ENCODE measurements around the gene PTDSS2. TPM values are rescaled to one million over a fixed set of nuclear protein-coding genes. Genes with fewer than 3 reads are reported as not detected.
"Not testable (repeated sequence)": the region's sequence is repeated elsewhere in the genome, so short reads cannot be mapped to it uniquely, and the experiment has no call there.

PTDSS2 gene
- total RNA-seq, 8 experiments from 2014 or later: 11.4 to 37.9 (median 21.2) TPM

DNA sequence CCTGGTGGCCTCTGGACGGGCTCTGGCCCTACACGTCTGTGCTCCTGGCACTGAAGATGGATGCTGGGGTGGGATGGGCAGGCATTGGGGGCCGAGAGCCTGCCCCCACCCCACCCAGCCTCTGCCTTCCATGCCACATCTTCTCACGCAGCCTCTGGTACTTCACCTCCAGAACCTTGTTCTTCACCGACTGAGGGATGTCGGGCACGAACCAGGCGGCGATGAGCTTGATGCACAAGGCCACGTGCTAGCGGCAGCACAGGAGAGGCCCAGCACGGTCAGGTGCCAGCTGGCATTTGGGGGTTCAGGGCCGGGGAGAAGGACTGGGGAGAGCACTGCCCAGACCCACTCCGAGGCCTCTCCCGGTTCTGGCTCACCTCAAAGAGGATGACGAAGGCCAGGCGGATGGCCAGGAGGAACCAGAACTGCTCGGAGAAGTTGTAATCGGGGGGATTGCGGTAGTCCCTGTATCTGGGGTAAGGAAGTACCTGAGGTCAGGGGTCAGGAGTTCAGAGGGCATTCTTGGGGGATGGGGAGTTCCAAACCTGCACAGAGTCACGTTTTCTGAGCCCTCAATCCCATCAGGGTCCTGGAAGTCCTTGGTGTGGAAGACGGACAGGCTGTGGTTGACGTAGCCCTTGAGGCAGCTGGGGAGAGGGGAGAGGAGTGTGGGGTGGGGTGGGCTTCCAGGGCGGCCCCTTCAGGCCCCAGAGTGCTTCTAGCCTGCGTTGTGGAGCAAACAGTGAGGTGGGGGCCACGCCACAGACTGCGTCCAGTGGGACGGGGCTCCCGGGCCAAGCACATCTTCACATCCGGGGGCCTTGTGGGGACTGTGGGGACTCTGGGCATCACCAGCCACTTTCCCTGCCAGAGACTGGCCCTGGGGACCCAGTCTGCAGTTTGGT, 31.5 kb upstream of the PTDSS2 start:
- in situ Hi-C loops (cut with MboI; ENCODE audit: low pct_unique_long_range_greater_than_20kb in 2 of 9, low sequenced_read_pairs in 9 of 9, unreplicated experiment in 9 of 9): no loop called here
- H3K4me3 ChIP-seq: no peak overlapping the region
- H3K27ac ChIP-seq: no peak overlapping the region
- ATAC-seq (replicated peaks in 6 of 8): no peak
- H3K4me1 ChIP-seq (replicated peaks in 1 of 2): no peaks in the 10 kb centered on the region
- 33 to 76% methylated on average over 1 to 8 of the region's 30 CpGs; no CpG with 5 or more reads in 8 of the 10 experiments for WGBS, 10 experiments

DNA sequence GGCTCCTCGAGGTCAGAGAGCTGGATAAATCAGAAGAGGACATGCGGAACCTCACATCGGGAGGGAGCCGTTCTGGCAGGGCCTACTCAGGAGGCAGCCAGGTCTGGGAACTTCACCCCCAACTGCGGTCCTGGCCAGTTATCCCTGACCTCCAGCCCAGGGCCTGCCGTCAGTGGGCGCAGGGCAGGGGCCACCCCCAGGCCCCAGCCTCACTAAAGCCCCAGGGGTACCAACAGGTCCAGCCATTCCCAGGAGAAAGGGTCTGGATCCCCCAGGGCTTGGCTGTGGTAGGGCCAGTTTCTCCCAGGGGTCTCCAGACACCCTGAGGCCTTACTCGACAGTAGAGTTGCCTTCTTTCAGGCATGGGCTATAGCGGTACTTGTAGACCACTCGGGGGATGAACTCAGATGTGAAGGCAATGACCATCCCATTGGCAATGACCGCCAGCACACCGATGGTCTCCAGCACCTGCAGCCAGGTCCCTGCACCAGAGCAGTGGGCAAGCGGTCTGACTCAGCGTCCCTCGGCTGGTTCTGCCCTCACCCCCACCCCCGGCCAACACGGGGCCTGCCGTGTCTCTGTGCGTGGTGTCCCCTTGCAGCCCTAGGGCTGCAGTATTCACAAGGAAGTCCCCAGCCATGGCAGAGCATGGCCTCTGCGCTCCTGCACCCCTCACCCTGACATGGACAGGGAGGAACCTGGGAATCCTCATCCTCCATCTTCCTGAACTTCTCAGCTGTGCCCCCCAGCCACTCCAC, 30.7 kb upstream of the PTDSS2 start:
- Histone ChIP-seq H3K27ac (no peak overlapping the region), H3K4me1 (replicated peaks in 1 of 2) (no peaks in the 10 kb centered on the region), H3K4me3 (no peak overlapping the region)
- ATAC-seq (replicated peaks in 6 of 8): no peak
- in situ Hi-C loops (cut with MboI; ENCODE audit: low pct_unique_long_range_greater_than_20kb in 2 of 9, low sequenced_read_pairs in 9 of 9, unreplicated experiment in 9 of 9): no loop called here
- whole genome bisulfite sequencing, 10 experiments: 80 to 90% methylated on average over 2 of the region's 20 CpGs; no CpG with 5 or more reads in 8 of the 10 experiments

DNA sequence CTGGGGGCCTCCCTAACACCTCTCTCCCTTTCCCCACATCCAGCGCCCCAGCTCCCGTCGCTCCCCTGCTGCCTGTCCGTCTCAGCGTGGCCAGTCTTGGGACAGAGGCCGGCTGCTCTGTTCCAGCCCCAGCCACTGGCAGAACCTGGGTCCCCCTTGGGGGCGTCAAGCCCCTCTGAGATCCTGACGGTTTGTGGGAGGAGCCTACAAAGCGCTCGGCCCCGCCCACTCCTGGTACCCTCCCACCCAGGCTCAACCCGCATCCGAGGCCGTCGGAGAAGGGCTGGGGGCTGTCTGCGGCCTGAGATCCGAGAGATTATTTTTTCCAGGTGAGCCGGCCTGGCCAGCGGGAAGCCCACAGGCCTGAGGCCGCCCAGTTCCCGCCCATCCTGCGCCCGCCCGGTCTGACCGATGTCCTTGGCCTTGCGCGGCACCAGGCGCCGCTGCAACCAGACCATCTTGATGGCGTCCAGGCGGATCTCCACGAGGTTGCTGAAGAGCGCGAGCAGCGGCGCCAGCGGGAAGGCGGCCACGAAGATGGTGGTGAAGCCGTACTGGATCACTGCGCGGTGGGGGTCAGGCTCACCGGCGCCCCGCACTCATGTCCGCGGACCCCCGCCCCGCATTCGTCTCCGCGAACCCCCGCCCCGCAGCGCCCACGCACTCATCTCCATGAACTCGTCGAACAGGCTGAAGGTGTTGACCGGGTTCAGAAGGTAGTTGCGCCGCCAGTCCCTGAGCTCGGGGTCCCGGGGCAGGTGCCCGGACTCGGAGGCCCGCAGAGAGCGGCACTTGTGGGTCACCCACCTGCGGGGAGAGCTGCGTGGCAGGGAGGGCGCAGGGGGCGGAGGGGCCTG, 29.8 kb upstream of the PTDSS2 start:
- ATAC-seq (replicated peaks in 6 of 8): no peak
- 42 to 100% (median 92%) methylated on average over 1 to 3 of the region's 71 CpGs; no CpG with 5 or more reads in 7 of the 10 experiments for WGBS, 10 experiments

DNA sequence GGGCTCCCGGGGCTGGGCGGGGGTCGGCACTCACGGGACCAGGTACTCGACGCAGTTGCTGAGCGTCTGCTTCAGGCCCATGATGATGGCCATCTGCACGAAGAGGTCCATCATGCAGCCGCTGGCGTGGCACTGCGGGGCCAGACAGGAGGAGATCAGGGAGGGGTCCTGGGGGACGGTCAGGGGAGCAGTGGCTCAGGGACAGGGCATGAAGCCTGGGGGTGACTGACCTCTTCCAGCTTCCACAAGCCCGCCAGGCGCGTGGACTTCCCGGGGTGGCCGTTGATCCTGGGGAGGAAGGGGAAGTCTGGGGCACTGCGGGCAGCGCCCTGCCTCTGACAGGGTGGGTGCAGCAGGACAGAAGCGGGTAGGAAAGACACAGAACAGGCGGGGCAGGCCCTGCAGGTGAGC, 29.2 kb upstream of the PTDSS2 start:
- in situ Hi-C loops (cut with MboI; ENCODE audit: low pct_unique_long_range_greater_than_20kb in 2 of 9, low sequenced_read_pairs in 9 of 9, unreplicated experiment in 9 of 9): no loop called here
- no peaks in the 10 kb centered on the region for H3K4me1 ChIP-seq (replicated peaks in 1 of 2)
- no CpG with 5 or more reads among the region's 21 CpGs for WGBS, 10 experiments
- no peak overlapping the region for H3K27ac ChIP-seq
- H3K4me3 ChIP-seq: no peak overlapping the region
- no peak for ATAC-seq (replicated peaks in 6 of 8)

More for the DNA sequence above, 29.8 kb upstream of the PTDSS2 start:
- Histone ChIP-seq H3K4me1 (replicated peaks in 1 of 2) (no peaks in the 10 kb centered on the region), H3K4me3 (no peak overlapping the region), H3K27ac (no peak overlapping the region)
- in situ Hi-C loops (cut with MboI; ENCODE audit: low pct_unique_long_range_greater_than_20kb in 2 of 9, low sequenced_read_pairs in 9 of 9, unreplicated experiment in 9 of 9): no loop called here

DNA sequence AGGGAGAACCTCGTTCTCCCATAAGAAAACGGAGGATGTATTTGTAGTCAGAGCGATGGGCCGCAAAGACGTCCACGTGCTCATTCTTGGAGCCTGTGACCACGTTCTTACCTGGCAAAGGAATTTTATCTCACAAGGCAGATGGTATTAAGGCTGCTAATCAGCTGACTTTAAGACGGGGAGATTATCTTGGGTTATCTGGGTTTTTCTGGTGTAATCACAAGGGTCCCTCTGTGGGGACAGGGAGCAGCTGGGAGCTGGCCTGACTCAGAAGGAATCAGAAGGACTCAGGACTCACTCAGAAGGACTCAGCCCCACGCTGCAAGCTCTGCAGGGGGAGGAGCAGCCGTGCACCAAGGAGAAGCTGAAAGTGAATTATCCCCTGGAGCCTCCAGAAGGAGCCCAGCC, 27.8 kb upstream of the PTDSS2 start:
- Histone ChIP-seq H3K4me3 (no peak overlapping the region), H3K4me1 (replicated peaks in 1 of 2) (no peaks in the 10 kb centered on the region), H3K27ac (no peak overlapping the region)
- WGBS, 10 experiments: 20 to 77% (median 63%) methylated on average over 1 to 7 of the region's 10 CpGs; no CpG with 5 or more reads in 2 of the 10 experiments
- no peak for ATAC-seq (replicated peaks in 6 of 8)
- in situ Hi-C loops (cut with MboI; ENCODE audit: low pct_unique_long_range_greater_than_20kb in 2 of 9, low sequenced_read_pairs in 9 of 9, unreplicated experiment in 9 of 9): no loop called here

DNA sequence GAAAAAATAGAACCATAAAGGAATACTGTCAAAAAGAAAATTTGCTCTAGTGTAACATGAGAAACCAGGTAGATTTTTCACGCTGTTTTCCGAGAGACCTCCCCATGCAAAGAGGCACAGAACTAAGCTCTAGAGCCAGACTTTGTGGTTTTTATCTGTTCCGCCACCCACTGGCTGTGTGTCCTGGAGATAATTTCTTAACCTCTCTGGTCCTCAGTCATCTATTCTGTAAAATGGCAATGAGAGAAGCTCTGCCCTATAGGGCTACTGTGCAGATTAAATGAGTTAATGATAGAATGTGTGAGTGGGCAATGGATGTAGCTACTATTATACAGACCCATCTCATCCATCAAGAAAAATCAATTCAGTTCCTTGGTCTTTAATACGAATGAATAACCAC, 25.8 kb upstream of the PTDSS2 start:
- ATAC-seq (replicated peaks in 6 of 8): no peak
- no peak overlapping the region for H3K27ac ChIP-seq

DNA sequence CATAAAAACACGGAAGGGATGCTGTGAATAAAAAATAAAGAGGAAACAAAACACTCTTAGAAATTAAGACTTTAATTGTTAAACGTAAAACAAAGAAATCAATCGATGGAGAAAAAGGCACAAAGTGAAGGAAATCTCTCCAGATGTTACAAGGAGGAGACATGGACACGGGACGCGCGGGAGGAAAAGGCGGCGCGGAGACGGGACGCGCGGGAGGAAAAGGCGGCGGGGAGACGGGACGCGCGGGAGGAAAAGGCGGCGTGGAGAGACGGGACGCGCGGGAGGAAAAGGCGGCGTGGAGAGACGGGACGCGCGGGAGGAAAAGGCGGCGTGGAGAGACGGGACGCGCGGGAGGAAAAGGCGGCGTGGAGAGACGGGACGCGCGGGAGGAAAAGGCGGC, 25.3 kb upstream of the PTDSS2 start:
- in situ Hi-C loops (cut with MboI; ENCODE audit: low pct_unique_long_range_greater_than_20kb in 2 of 9, low sequenced_read_pairs in 9 of 9, unreplicated experiment in 9 of 9); ATAC-seq (replicated peaks in 6 of 8); H3K4me1 ChIP-seq (replicated peaks in 1 of 2); H3K4me3 ChIP-seq; H3K27ac ChIP-seq: not testable (repeated sequence)
- WGBS, 10 experiments: 9 to 93% (median 58%) methylated on average over 5 to 32 of the region's 45 CpGs

More for the DNA sequence above, 25.8 kb upstream of the PTDSS2 start:
- Histone ChIP-seq H3K4me1 (replicated peaks in 1 of 2) (no peaks in the 10 kb centered on the region), H3K4me3 (no peak overlapping the region)
- in situ Hi-C loops (cut with MboI; ENCODE audit: low pct_unique_long_range_greater_than_20kb in 2 of 9, low sequenced_read_pairs in 9 of 9, unreplicated experiment in 9 of 9): no loop called here
- 21 to 90% (median 74%) methylated on average over 1 to 3 of the region's 4 CpGs for whole genome bisulfite sequencing, 10 experiments

DNA sequence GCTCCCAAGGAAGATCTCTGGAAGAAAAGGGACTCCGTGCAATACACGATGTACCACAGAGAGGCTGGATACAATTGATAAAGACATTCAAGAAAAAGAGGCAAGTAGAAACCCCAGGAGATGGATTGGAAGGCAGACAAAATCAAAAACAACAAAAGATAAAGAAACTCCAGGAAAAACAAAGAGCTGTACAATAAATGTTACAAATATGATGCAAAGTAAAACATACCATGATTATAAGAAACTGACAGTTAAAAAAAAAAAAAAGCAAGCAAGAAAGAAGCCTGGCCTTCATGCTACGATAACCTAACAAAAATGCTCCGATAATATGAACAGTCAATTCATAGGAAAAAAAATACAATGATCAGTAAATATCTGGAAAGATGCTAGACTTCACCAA, 24.8 kb upstream of the PTDSS2 start:
- in situ Hi-C loops (cut with MboI; ENCODE audit: low pct_unique_long_range_greater_than_20kb in 2 of 9, low sequenced_read_pairs in 9 of 9, unreplicated experiment in 9 of 9): no loop called here
- WGBS, 10 experiments: 49 to 100% (median 78%) methylated on average over 1 to 4 of the region's 4 CpGs
- no peak for ATAC-seq (replicated peaks in 6 of 8)
- H3K4me1 ChIP-seq (replicated peaks in 1 of 2): no peaks in the 10 kb centered on the region
- no peak overlapping the region for H3K27ac ChIP-seq
- no peak overlapping the region for H3K4me3 ChIP-seq

DNA sequence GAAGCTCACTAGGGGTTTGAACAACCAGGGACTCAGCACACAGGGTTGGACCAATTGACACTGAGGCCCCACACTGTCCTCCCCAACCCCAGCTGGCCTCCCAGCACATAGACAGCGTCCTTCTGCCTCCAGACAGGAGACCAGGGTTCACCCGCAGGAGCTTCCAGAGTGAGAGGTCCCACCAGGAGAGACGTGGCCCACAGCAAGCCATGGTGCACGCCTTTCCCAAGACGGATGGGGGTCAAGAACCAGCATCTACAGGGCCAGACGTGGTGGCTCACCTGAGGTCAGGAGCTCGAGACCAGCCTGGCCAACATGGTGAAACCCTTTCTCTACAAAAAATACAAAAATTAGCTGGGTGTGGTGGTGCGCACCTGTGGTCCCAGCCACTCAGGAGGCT, 23.2 kb upstream of the PTDSS2 start:
- no peaks in the 10 kb centered on the region for H3K4me1 ChIP-seq (replicated peaks in 1 of 2)
- in situ Hi-C loops (cut with MboI; ENCODE audit: low pct_unique_long_range_greater_than_20kb in 2 of 9, low sequenced_read_pairs in 9 of 9, unreplicated experiment in 9 of 9): no loop called here
- H3K4me3 ChIP-seq: no peak overlapping the region
- H3K27ac ChIP-seq: no peak overlapping the region
- 37 to 83% (median 75%) methylated on average over 1 to 6 of the region's 8 CpGs; no CpG with 5 or more reads in 6 of the 10 experiments for WGBS, 10 experiments
- no peak for ATAC-seq (replicated peaks in 6 of 8)

DNA sequence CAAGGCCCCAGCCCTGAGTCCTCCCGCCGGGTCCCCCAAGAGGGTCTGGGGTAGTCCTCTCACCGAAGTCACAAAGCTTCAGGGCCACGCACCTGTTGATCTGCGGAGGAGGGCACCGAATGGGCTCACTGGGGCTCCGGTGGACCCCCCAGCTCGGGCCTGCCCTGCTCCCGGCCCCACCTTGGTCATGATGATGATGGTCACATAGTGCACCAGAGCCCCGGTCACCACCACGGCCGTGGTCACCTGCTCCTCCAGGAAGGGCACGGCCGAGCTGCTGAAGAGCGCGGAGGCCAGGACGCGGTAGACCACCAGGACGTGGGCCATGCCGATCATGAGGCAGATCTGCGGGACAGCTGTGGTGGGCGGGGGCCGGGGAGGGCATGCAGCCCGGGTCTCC, 21.8 kb upstream of the PTDSS2 start:
- ATAC-seq (replicated peaks in 6 of 8): no peak
- 40% methylated on average over 1 of the region's 24 CpGs; no CpG with 5 or more reads in 9 of the 10 experiments for WGBS, 10 experiments
- no peaks in the 10 kb centered on the region for H3K4me1 ChIP-seq (replicated peaks in 1 of 2)
- no peak overlapping the region for H3K27ac ChIP-seq
- no peak overlapping the region for H3K4me3 ChIP-seq
- in situ Hi-C loops (cut with MboI; ENCODE audit: low pct_unique_long_range_greater_than_20kb in 2 of 9, low sequenced_read_pairs in 9 of 9, unreplicated experiment in 9 of 9): no loop called here

DNA sequence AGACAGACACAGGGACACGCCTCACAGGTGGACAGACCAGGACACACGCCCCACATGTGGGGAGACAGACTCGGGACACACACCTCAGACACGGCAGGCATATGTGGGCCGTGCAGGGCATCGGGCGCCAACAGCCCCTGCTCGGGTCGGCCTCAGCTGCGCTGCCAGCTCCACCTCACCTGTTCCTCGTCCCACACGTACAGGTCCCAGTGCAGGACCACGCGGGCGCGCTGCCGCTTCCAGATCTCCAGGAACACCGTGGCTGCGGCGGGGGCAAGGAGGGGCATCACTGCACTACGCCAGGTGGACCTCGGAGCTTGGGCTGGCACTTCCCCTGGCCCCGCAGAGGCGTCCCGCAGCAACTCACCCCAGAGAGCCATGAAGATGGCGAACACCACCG, 20.7 kb upstream of the PTDSS2 start:
- no peaks in the 10 kb centered on the region for H3K4me1 ChIP-seq (replicated peaks in 1 of 2)
- no peak overlapping the region for H3K4me3 ChIP-seq
- 76 to 81% (median 77%) methylated on average over 4 to 8 of the region's 27 CpGs; no CpG with 5 or more reads in 7 of the 10 experiments for WGBS, 10 experiments
- in situ Hi-C loops (cut with MboI; ENCODE audit: low pct_unique_long_range_greater_than_20kb in 2 of 9, low sequenced_read_pairs in 9 of 9, unreplicated experiment in 9 of 9): no loop called here
- no peak for ATAC-seq (replicated peaks in 6 of 8)
- no peak overlapping the region for H3K27ac ChIP-seq

DNA sequence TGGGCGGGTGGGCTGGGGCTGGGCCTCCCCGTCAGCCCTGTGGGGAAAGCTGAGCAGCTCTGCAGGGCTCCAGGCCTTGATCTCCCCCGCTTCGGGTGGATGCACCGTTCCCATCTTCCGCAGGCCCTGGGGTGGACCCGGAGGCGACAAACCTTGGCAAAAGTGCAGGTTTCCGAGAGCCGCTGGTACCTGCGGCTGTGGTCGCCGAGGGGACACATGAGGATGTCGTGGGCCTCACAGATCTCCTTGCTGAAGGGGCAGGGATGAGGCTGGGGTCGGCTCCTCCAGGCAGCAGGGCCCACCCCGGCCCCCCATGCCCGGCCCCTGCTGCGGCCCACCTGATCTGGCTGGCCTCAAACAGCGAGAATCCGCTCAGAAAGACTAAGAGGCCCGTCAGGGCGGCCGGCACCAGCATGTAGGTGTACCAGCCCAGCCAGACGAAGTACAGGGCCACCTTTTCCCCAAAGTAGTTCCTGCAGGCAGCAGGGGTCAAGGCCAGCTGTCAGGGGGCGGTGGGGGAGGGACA, 20.1 kb upstream of the PTDSS2 start:
- ATAC-seq (replicated peaks in 6 of 8): no peak
- 40% methylated on average over 1 of the region's 25 CpGs; no CpG with 5 or more reads in 9 of the 10 experiments for WGBS, 10 experiments
- H3K27ac ChIP-seq: no peak overlapping the region
- in situ Hi-C loops (cut with MboI; ENCODE audit: low pct_unique_long_range_greater_than_20kb in 2 of 9, low sequenced_read_pairs in 9 of 9, unreplicated experiment in 9 of 9): no loop called here
- no peaks in the 10 kb centered on the region for H3K4me1 ChIP-seq (replicated peaks in 1 of 2)
- H3K4me3 ChIP-seq: no peak overlapping the region

Measured in motor neuron (in vitro differentiated cells).